ENCODE measurements around the gene TSPEAR.
"Not testable (repeated sequence)": the region's sequence is repeated elsewhere in the genome, so short reads cannot be mapped to it uniquely, and the experiment has no call there.

Gene TSPEAR

GRCh38 chr21:44649521-44650100 lies 61.8 kb downstream of the TSPEAR start:
- no peak for DNase-seq

DNA sequence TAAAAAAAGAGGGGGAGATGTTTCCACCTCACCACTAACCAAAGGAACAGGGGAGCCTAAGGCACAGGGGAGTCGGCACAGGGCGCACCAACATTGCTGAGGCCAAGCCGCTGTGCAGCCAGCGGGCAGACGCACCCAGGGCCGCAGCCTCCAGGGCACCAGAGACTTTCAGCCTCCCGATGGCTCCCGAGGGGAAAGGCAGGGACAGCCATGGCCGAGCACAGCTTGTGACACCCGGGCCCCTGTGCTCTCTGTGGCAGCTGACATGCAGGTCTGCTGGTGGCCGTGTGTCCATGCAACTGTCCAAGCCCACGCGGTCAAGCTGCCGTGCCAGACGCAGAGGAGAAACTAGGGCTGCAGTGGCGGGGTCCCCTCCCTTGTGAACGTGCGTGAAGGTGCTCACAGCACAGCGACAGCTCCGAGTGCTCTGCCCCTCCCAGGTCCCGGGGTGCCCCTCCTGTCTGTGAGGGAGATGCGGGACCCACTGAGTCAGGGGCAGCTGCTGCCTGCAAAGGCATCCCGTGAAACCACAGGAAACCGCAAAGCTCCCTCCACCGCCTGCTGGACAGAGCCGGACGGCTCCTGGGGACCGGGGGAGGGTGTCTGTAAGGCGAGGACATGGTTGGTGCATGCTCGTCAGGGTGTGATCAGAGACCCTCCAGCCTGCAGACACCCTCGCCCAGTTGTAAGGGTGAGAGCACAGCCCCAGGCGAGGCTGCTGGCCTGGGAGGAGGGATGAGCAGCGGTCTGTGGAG lies 62.6 kb downstream of the TSPEAR start:
- no peak for DNase-seq

DNA sequence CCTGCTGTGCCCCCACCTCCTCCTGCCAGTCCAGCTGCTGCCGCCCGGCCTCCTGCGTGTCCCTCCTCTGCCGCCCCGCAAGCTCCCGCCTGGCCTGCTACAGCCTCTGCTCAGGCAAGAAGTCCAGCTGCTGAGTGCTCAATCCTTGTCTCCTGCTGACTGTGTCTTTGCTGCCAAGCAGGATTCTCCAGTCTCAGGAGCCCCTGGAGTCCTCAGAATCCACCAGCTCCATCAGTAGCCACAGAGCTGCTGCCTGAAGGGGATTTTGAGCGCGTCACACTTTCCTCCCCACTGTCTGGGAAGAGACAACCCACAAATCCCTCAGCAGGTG lies 64.2 kb downstream of the TSPEAR start:
- DNase-seq = no peak

DNA sequence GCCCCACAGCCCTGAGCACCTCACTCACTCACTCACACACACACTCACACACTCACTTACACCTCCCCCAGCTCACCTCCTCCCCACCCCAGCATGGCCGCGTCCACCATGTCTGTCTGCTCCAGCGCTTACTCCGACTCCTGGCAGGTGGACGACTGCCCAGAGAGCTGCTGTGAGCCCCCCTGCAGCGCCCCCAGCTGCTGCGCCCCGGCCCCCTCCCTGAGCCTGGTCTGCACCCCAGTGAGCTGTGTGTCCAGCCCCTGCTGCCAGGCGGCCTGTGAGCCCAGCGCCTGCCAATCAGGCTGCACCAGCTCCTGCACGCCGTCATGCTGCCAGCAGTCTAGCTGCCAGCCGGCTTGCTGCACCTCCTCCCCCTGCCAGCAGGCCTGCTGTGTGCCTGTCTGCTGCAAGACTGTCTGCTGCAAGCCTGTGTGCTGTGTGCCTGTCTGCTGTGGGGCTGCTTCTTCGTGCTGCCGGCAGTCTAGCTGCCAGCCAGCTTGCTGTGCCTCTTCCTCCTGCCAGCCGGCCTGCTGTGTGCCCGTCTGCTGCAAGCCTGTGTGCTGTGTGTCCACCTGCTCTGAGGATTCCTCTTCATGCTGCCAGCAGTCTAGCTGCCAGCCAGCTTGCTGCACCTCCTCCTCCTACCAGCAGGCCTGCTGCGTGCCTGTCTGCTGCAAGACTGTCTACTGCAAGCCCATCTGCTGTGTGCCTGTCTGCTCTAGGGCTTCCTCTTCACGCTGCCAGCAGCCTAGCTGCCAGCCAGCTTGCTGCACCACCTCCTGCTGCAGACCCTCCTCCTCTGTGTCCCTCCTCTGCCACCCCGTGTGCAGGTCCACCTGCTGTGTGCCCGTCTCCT lies 64.8 kb downstream of the TSPEAR start, which contains the start of gene KRTAP10-11:
TSS of gene KRTAP10-11 (plus strand) at position 49 of the 856 bp plus-strand sequence. CDS start at position 94, 45 bp downstream.
- not testable (repeated sequence) for DNase-seq

DNA sequence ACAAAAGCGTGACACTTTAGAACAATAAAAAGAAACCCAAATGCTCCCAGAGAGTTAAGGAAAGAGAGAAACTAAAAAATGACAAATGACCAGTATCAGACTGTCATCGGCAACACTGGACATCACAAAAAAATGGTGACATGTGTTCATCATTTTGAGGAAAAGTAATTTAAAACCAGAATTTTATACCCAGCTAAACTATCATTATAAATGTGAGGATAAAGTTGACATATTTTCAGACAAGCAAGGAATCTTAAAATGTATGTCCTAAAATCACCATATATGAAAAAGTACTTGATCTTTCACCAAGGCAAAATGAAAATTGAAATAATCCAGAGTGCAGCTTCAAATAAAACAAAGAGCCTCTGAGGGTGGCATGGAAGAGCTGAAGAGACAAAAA lies 66.5 kb downstream of the TSPEAR start:
- no peak for DNase-seq

DNA sequence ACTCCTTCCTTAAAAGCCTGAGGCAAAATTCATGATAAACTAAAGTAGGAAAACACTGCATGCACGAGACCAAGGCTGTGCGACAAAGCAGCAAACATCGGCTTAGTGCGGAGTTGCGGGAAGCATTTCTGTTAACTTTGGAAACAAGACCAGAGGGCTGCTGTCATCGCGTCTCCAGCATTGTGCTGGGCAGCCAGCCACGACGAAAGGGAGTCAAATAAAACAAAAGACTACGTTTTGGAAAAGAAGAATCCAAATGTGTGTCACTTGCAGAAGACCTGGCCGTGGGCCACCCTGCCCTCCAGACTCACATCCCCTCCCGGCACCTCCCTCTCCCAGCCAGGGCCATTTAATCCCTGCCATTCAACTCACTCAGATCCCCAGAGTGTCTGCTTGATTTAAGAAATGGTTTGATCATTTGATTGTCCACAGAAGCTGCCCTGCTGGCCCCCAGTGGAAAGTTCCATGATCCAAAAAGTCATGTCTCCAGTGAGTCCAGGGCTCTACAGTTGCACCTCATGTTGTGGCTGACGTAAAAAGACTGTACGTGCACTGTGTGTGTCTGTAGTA lies 67.5 kb downstream of the TSPEAR start:
- no peak for DNase-seq

GRCh38 chr21:44640761-44641160 lies 70.6 kb downstream of the TSPEAR start:
- DNase-seq = no peak

- DNase-seq = no peak
Observed at GRCh38 chr21:44639331-44639655, 72.1 kb downstream of the TSPEAR start.

DNA sequence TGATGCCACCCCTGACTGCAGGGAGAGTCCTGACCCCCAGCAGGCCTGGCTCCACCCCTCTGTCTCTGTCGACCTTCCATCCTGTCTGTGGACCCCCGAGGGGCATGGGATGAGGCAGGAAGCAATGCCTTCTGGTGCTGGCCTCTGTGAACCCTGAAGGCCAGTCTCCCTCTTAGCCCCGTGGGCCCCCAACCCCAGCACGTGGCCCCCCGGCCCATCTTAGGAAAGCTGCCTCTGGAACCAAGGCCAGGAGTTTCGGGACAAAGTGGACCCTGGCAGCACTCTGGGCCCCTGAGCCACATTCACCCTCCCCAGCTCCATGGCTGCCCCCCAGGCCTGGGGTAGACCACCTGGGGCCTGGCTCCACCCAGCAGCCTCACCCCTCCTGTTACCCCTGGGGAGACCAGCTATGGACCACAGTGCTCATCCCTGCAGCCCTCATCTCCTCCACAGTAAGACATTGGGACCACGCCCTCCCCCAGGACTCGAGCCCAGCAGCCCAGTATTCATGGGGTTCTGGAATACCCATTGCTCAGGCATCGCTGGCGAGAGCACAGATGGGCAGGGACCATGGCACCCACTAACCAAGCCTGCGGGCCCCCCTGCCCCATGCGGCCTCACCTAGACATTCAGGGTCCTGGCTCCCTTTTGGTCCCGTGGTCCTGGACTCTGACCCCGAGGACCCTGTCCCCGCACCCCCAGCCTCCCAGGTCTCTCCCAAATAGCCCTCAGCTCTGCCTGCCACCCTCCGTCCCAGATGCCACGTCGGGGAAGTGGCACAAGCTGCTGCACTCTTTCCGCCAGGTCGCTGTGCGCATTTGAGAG lies 72.7 kb downstream of the TSPEAR start:
- not testable (repeated sequence) for DNase-seq

- DNase-seq = not testable (repeated sequence)
Observed at GRCh38 chr21:44637851-44638348, 73.5 kb downstream of the TSPEAR start.

GRCh38 chr21:44637018-44637850 lies 74.1 kb downstream of the TSPEAR start, which contains the start of gene KRTAP10-10:
KRTAP10-10 (plus strand) TSS chr21:44637356; CDS start chr21:44637418, 62 bp downstream.
- DNase-seq = no peak

GRCh38 chr21:44636209-44637017 lies 75.0 kb downstream of the TSPEAR start:
- no peak for DNase-seq

DNA sequence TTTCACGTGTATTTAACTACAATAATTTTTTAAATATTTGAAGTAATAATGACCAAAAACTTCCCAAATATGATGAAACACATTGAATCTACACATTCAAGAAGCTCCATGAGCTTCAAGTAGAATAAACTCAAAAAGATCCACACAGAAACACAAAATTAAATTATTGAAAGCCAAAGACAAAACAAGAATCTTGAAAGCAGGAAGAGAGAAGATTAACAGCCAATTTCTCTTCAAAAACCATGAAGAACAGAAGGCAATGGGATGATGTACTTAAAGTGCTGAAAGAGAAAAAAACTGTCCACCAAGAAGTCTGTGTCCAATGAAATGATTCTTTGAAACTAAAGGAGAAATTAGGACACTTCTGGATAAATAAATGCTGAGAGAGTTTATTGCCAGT lies 79.3 kb downstream of the TSPEAR start:
- no peak for DNase-seq

DNA sequence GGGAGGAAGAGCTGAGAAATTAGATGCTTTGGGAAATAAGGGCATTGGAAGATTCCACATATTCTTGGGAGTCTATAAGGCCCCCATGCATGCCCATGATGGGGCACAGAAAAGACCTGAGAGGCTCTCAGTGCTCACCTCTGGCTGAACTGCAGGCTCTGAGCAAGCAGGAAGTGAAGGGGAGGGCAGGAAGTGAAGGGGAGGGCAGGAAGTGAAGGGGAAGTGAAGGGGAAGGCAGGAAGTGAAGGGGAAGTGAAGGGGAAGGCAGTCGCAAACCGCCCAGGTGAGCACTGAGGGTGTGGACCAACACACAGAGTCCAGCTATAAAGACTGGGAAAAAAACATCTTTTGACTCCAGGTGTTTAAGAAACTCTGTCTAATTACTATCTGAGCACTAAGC lies 80.9 kb downstream of the TSPEAR start:
- DNase-seq = no peak

DNA sequence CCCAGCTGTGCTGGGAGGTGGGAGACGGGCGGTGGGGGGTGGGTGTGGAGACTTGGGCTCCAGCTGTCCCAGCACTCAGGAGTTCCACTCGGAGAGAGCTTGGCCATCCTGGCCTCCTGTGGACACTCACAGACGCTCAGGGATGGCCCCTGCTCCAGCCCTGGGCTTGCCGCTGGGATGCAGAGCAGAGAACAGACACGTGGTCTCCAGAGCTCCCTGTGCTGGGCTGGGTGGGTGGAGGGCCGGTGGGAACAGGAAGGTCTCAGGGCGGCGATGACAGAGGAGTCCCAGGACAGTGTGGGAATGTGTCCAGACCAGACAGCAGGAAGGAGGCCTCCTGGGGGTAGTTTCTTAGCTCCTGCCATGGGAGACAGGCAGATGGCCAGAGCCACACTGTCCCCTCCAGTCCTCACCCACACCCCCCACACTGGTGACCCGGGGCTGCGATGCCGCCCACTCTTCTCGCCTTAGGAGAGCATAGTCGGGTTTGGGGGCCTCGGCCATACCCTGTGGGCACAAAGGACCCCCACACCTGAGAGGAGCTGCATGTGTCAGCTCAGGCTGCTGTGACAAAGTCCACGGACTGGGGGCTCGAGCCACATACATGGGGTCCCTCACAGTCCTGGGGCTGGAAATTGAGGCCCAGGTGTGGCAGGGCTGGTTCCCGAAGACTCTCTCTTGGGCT lies 82.5 kb downstream of the TSPEAR start:
- no peak for DNase-seq

DNA sequence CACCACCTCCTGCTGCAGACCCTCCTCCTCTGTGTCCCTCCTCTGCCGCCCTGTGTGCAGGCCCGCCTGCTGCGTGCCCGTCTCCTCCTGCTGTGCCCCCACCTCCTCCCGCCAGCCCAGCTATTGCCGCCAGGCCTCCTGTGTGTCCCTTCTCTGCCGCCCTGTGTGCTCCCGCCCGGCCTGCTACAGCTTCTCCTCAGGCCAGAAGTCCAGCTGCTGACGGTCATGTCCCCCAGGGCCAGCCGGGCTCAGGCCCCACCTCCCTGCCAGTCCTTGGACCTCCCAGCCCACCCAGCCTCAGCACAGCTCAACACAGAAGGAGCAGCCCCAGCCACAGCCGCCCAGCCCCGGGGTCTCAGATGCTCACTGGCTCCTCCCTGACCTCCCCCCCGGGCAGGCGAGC lies 83.5 kb downstream of the TSPEAR start:
- DNase-seq = not testable (repeated sequence)

DNA sequence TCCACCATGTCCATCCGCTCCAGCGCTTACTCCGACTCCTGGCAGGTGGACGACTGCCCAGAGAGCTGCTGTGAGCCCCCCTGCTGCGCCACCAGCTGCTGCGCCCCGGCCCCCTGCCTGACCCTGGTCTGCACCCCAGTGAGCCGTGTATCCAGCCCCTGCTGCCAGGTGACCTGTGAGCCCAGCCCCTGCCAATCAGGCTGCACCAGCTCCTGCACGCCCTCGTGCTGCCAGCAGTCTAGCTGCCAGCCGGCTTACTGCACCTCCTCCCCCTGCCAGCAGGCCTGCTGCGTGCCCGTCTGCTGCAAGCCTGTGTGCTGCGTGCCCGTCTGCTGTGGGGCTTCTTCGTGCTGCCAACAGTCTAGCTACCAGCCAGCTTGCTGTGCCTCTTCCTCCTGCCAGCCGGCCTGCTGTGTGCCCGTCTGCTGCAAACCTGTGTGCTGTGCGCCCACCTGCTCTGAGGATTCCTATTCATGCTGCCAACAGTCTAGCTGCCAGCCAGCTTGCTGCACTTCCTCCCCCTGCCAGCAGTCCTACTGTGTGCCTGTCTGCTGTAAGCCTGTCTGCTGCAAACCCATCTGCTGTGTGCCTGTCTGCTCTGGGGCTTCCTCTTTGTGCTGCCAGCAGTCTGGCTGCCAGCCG lies 84.1 kb downstream of the TSPEAR start:
- DNase-seq = not testable (repeated sequence)

DNA sequence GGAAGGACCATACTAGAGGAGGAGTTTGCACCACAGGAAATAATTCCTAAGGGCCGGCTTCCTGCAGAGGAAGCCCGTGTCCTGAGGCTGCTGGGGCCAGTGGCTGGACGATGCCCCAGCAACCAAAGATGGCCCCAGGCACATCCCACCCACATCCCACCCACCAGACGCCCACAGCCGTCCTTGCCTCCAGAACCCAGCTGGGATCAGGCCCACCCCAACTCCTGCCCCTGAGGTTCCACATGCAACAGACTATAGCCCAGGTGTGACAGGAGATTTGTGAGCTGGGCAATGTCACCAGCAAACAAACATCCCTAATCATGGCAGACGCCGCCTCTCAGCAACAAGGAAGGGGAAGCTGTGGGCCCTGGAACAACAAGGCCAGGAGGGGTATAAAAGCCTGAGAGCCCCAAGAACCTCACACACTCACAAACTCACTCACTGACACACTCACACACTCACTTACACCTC lies 84.7 kb downstream of the TSPEAR start, which contains the start of gene KRTAP10-9:
TSS of gene KRTAP10-9 (plus strand) at position 421 of the 471 bp plus-strand sequence. CDS start 79 bp downstream, outside the sequence.
- DNase-seq = no peak

GRCh38 chr21:44626262-44626661 lies 85.1 kb downstream of the TSPEAR start:
- no peak for DNase-seq

Measured in right hindlimb (tissue), 1 donor.